AG04450 (cell line): ENCODE data around the gene MYO1D. TPM values are rescaled to one million over a fixed set of nuclear protein-coding genes. Genes with fewer than 3 reads are reported as not detected.
"Not testable (repeated sequence)": the region's sequence is repeated elsewhere in the genome, so short reads cannot be mapped to it uniquely, and the experiment has no call there.

ENCODE experiments used
- CTCF ChIA-PET: fragments of 300-600, 350-600 bp; formaldehyde crosslinking; extraction: SDS; loops from one replicate; lab custom pipeline; 2022; ENCODE audit warnings: antibody characterized with exemption, inconsistent platforms; lab: Charles Lee
- POLR2A ChIA-PET: fragments of 350-600 bp; formaldehyde crosslinking; extraction: SDS; loops from one replicate; lab custom pipeline; 2021; ENCODE audit warnings: antibody characterized with exemption, inconsistent platforms; lab: Yijun Ruan, JAX
- DNase-seq: peaks from one replicate; pipeline ENCODE4 v3.0.0-alpha.2; 2011; ENCODE audit warnings: low read depth, low spot score
- H3K27ac ChIP-seq: one replicate; pipeline ENCODE4 v1.5.1; 2012; ENCODE audit warnings: low read depth, low read length, control low read depth
- H3K27me3 ChIP-seq: one replicate; pipeline ENCODE4 v1.6.0; 2012; ENCODE audit warnings: low read length; ENCODE audit not compliant: control insufficient read depth, insufficient read depth
- H3K4me3 ChIP-seq: 2 replicates; pipeline ENCODE4 v1.5.1; 2011; ENCODE audit warnings: mild to moderate bottlenecking, low read depth, low read length, control low read depth
- H3K9me3 ChIP-seq: 2 replicates; pipeline ENCODE4 v1.5.1; 2012; ENCODE audit warnings: low read length; ENCODE audit not compliant: control insufficient read depth, insufficient read depth
- polyA plus RNA-seq: library from polyadenylated mRNA; depleted of rRNA; stranded (reverse); fragments of >200 nt; gene quantifications from 2 replicates; pipeline ENCODE4 v1.2.3, GENCODE V29; 2011
- TF ChIP-seq, protein P1 (sequence below): IDR thresholded peaks from 2 replicates; pipeline ENCODE4 v1.5.1; 2011; ENCODE audit warnings: low read depth, low read length, control low read depth, inconsistent platforms

The MYO1D gene
- polyA plus RNA-seq, 1 experiment, result 1.1 TPM

DNA sequence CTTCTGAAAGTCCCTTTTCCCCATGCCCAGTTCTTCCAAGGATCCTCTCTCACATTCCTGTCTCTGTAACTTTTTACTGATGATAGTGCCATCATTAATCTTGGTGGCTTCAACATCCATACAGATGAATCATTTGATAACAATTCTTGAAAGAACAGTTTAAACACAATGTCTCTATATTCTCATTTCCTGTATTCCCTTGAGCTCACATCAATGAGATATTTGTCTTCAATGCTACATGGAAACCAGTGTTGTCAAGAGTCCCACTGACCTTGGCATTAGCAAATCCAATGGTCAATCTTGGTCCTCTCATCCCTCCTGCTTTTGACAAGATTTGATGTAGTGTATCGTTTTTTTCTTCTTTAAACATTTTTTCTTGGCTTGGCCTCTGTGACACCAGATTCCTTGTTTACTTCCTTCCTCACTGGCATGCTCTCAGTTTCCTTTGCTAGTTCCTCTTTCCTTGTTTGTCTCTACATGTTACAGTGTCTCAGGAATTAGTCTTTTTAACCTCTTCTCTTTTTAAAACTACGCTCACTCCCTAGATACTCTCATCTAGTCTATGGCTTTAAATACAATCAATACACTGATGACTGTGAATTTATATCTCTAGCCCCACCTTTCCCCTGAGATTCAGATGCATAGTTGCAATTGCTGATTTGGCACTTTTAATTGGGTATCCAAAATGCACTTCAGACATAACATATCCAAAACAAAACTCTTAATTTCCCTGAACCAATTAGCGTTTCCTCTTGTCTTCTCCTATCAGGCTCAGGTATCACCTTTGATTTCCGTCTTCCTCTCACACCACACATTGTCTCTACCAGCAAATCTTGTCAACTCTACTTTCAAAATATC, 134.0 kb downstream of the MYO1D start:
- CTCF ChIA-PET, result no interaction called here
- no peak overlapping the region for H3K27ac ChIP-seq

DNA sequence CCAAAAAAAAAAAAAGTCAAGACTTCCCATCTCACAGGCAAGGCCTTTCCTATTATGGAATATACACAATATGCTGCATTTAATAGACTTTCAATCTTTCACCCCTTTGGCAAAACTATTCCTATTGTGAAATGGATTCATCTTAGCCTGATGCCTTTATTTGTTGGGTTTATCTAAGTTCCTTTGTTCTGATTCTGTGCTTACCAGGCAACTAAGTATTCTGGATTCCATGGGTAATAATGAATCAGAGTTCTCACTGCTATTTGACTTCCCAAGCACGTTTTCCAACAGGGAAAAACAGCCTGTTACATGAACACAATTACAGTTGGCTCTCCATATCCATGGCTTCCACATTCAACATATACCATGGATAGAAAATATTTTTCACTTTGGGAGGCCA, 135.5 kb downstream of the MYO1D start:
- ChIA-PET CTCF (no interaction called here), POLR2A (no interaction called here)
- TF ChIP-seq, protein P1, sequence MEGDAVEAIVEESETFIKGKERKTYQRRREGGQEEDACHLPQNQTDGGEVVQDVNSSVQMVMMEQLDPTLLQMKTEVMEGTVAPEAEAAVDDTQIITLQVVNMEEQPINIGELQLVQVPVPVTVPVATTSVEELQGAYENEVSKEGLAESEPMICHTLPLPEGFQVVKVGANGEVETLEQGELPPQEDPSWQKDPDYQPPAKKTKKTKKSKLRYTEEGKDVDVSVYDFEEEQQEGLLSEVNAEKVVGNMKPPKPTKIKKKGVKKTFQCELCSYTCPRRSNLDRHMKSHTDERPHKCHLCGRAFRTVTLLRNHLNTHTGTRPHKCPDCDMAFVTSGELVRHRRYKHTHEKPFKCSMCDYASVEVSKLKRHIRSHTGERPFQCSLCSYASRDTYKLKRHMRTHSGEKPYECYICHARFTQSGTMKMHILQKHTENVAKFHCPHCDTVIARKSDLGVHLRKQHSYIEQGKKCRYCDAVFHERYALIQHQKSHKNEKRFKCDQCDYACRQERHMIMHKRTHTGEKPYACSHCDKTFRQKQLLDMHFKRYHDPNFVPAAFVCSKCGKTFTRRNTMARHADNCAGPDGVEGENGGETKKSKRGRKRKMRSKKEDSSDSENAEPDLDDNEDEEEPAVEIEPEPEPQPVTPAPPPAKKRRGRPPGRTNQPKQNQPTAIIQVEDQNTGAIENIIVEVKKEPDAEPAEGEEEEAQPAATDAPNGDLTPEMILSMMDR, result no peak
- DNase-seq, result no peak
- Histone ChIP-seq H3K27me3 (no peaks in the 10 kb centered on the region), H3K27ac (no peak overlapping the region), H3K9me3 (no peaks in the 10 kb centered on the region), H3K4me3 (no peak overlapping the region)

More for the DNA sequence above, 134.0 kb downstream of the MYO1D start:
- POLR2A ChIA-PET, result no interaction called here
- Histone ChIP-seq H3K9me3 (no peaks in the 10 kb centered on the region), H3K4me3 (no peak overlapping the region), H3K27me3 (no peaks in the 10 kb centered on the region)
- DNase-seq, result no peak
- TF ChIP-seq, protein P1, result no peak

DNA sequence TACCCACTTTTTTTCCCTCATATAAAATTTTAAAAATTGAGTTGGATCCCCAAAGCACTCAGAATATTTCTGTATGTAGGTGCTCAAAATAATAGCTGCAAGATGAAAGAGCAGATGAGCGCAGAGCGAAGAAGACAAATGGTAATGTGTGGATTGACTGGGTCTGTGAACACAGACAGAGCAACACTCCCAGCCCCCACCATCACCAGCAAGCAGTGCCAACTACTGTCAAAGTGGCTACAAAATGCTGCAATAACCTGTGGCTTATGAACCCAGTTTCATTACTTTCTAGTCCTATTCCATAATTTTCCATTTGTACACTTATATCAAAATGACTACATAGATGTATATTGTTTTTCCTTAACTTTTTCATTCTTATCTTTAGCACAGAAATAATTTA, 137.2 kb downstream of the MYO1D start:
- no peaks in the 10 kb centered on the region for H3K9me3 ChIP-seq
- ChIA-PET CTCF (no interaction called here), POLR2A (no interaction called here)
- no peaks in the 10 kb centered on the region for H3K27me3 ChIP-seq
- TF ChIP-seq, protein P1, result no peak
- DNase-seq, result no peak
- no peak overlapping the region for H3K4me3 ChIP-seq
- H3K27ac ChIP-seq, result no peak overlapping the region

DNA sequence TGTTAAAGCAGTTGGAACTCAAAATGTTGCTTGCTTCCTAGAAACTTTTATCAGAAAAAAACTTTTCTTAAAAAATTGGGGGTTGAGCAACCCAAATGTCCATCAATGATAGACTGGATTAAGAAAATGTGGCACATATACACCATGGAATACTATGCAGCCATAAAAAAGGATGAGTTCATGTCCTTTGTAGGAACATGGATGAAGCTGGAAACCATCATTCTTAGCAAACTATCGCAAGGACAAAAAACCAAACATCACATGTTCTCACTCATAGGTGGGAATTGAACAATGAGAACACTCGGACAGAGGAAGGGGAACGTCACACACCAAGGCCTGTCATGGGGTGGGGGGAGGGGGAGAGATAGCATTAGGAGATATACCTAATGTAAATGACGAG, 137.8 kb downstream of the MYO1D start:
- H3K27me3 ChIP-seq, DNase-seq, H3K4me3 ChIP-seq, H3K27ac ChIP-seq, CTCF ChIA-PET, H3K9me3 ChIP-seq, POLR2A ChIA-PET: not testable (repeated sequence)

DNA sequence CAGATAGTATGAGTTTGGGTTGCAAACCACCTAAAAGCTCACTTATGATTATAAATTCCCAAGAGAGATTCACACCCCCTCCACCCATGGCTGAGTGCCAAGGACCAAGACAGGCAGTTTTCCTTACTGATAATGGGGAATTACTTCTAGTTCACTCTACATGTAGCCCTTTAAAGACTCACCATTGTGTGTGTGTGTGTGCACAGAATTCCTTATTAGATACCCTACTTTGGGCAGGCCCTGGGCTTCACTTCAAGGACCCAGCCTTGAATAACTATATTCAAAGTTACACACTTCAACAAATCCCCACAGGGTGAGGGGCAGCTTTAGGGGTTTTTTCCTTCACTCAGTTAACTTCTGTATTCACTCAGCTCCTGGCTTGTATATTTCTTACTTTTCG, 143.5 kb downstream of the MYO1D start:
- H3K9me3 ChIP-seq, result peaks cover 9% of the 10 kb centered on the region; the same call in 1 of the 2 replicates
- ChIA-PET CTCF (no interaction called here), POLR2A (no interaction called here)
- H3K27me3 ChIP-seq, result no peaks in the 10 kb centered on the region
- H3K4me3 ChIP-seq, result no peak overlapping the region
- TF ChIP-seq, protein P1, result no peak
- no peak for DNase-seq
- no peak overlapping the region for H3K27ac ChIP-seq
